GM23338 (cell line): ENCODE results near the gene COG6. TPM values are rescaled to one million over a fixed set of nuclear protein-coding genes. Genes with fewer than 3 reads are reported as not detected.

Experiments used
- ATAC-seq: fragments of 200-7000 bp; cut with Tn5 transposase; 3 replicates; pipeline ENCODE4 v1.9.1; 2020
- DNase-seq: peaks from one replicate; pipeline ENCODE4 v3.0.0-alpha.2; 2015; ENCODE audit warnings: low spot score
- H2AFZ ChIP-seq: fragments of 200-600 bp; sonication (generic); 2 replicates; pipeline ENCODE4 v1.8.0; 2016; ENCODE audit warnings: antibody characterized with exemption, mild to moderate bottlenecking, moderate library complexity
- H3F3A ChIP-seq: fragments of 200-600 bp; sonication (generic); replicated peaks from 2 replicates; pipeline ENCODE4 v1.8.0; 2017; ENCODE audit warnings: antibody characterized with exemption, mixed run types, low read depth
- H3K27ac ChIP-seq: fragments of 200-600 bp; sonication (generic); 2 replicates; pipeline ENCODE4 v1.6.1; 2016; ENCODE audit warnings: low read depth
- H3K27me3 ChIP-seq: fragments of 200-600 bp; sonication (generic); 2 replicates; pipeline ENCODE4 v1.8.0; 2016; ENCODE audit warnings: mild to moderate bottlenecking, mixed run types, moderate library complexity; ENCODE audit not compliant: insufficient read depth
- H3K36me3 ChIP-seq: fragments of 200-600 bp; sonication (generic); 2 replicates; pipeline ENCODE4 v1.8.0; 2016; ENCODE audit warnings: mild to moderate bottlenecking; ENCODE audit not compliant: insufficient read depth
- H3K4me1 ChIP-seq: fragments of 200-600 bp; sonication (generic); 2 replicates; pipeline ENCODE4 v1.8.0; 2016; ENCODE audit warnings: mild to moderate bottlenecking, moderate library complexity; ENCODE audit not compliant: insufficient read depth
- H3K4me2 ChIP-seq: fragments of 200-600 bp; sonication (generic); 2 replicates; pipeline ENCODE4 v1.7.1; 2017; ENCODE audit warnings: mixed run types
- H3K4me3 ChIP-seq: fragments of 200-600 bp; sonication (generic); 2 replicates; pipeline ENCODE4 v1.6.1; 2016; ENCODE audit warnings: mixed run types
- H3K79me2 ChIP-seq: fragments of 200-600 bp; sonication (generic); replicated peaks from 2 replicates; pipeline ENCODE4 v1.8.0; 2017; ENCODE audit warnings: mild to moderate bottlenecking; ENCODE audit not compliant: insufficient read depth
- H3K9me2 ChIP-seq: fragments of 200-600 bp; sonication (generic); 2 replicates; pipeline ENCODE4 v1.8.0; 2017; ENCODE audit not compliant: insufficient read depth
- H4K20me1 ChIP-seq: fragments of 200-600 bp; sonication (generic); replicated peaks from 2 replicates; pipeline ENCODE4 v1.8.0; 2017; ENCODE audit warnings: mild to moderate bottlenecking; ENCODE audit not compliant: insufficient read depth
- H3K27ac Mint-ChIP-seq: 2 replicates; pipeline ENCODE4 v1.8.0; 2020; ENCODE audit warnings: inconsistent platforms, mild to moderate bottlenecking, moderate library complexity, mixed read lengths
- H3K27me3 Mint-ChIP-seq: 3 replicates; pipeline ENCODE4 v1.8.0; 2022; ENCODE audit warnings: low read depth, mild to moderate bottlenecking, moderate library complexity, mixed read lengths, inconsistent platforms; ENCODE audit not compliant: insufficient read depth, poor library complexity
- H3K36me3 Mint-ChIP-seq: 3 replicates; pipeline ENCODE4 v1.8.0; 2021; ENCODE audit warnings: low read depth, mild to moderate bottlenecking, inconsistent platforms, moderate library complexity, mixed read lengths
- H3K4me1 Mint-ChIP-seq: 3 replicates; pipeline ENCODE4 v1.8.0; 2020; ENCODE audit warnings: mild to moderate bottlenecking, inconsistent platforms, mixed read lengths
- H3K4me3 Mint-ChIP-seq: 3 replicates; pipeline ENCODE4 v1.8.0; 2021; ENCODE audit warnings: moderate library complexity, mild to moderate bottlenecking, inconsistent platforms, mixed read lengths
- H3K9me3 Mint-ChIP-seq: 3 replicates; pipeline ENCODE4 v1.8.0; 2020; ENCODE audit warnings: moderate library complexity, mild to moderate bottlenecking, inconsistent platforms, mixed read lengths
- CREB1 ChIP-seq: fragments of 250-450 bp; sonication (Bioruptor Pico); IDR thresholded peaks from 2 replicates; pipeline ENCODE4 v1.5.0; 2020; ENCODE audit warnings: low read depth, mild to moderate bottlenecking, moderate library complexity
- CTCF ChIP-seq, 2 experiments: fragments of 200-600 bp in 1 of 2; sonication (generic) in 1 of 2; conservative IDR thresholded peaks; 2 replicates each; pipeline versions ENCODE4 v1.5.1 to v1.6.1; 2016 to 2017; ENCODE audit warnings: antibody characterized with exemption in 2 of 2, low read depth in 2 of 2, mild to moderate bottlenecking in 2 of 2, moderate library complexity in 1 of 2
- ETS1 ChIP-seq: IDR thresholded peaks from 2 replicates; pipeline ENCODE4 v1.6.1; 2016; ENCODE audit warnings: antibody characterized with exemption
- EZH2 ChIP-seq: fragments of 200-600 bp; sonication (generic); IDR thresholded peaks from one replicate; pipeline ENCODE4 v1.8.0; 2017; ENCODE audit warnings: antibody characterized with exemption, mild to moderate bottlenecking, low read depth; ENCODE audit not compliant: unreplicated experiment
- POLR2AphosphoS5 ChIP-seq: IDR thresholded peaks from 2 replicates; pipeline ENCODE4 v1.6.1; 2016; ENCODE audit warnings: antibody characterized with exemption, low read depth
- STAT1 ChIP-seq: IDR thresholded peaks from one replicate; pipeline ENCODE4 v1.6.1; 2016; ENCODE audit warnings: antibody characterized with exemption; ENCODE audit not compliant: unreplicated experiment
- ZNF114 ChIP-seq: fragments of 250-450 bp; sonication (Bioruptor Pico); IDR thresholded peaks from 2 replicates; pipeline ENCODE4 v1.5.0; 2020; ENCODE audit warnings: mild to moderate bottlenecking, moderate library complexity
- ZNF462 ChIP-seq: fragments of 250-450 bp; sonication (Bioruptor Pico); IDR thresholded peaks from 2 replicates; pipeline ENCODE4 v1.5.0; 2020; ENCODE audit warnings: mild to moderate bottlenecking, moderate library complexity
- polyA plus RNA-seq: library from polyadenylated mRNA; unstranded; fragments of >200 nt; fragmentation: Nextera tagmentation; extraction: Ambion mirVana; gene quantifications from 2 replicates; pipeline ENCODE4 v1.2.1, GENCODE V29; 2016
- total RNA-seq: library from RNA; depleted of rRNA; stranded (reverse); fragments of >200 nt; shearing (Covaris generic); gene quantifications from 2 replicates; pipeline ENCODE4 v1.2.3, GENCODE V29; 2014

The COG6 gene
- total and polyA plus RNA-seq, 2 experiments from 2014 or later = 10.0 to 23.6 TPM

GRCh38 chr13:39767791-39768517 is 112.5 kb downstream of the COG6 start:
- Histone ChIP-seq H3K9me2 (no peaks in the 10 kb centered on the region), H3K27ac (no peak overlapping the region), H3K4me1 (peaks cover 7% of the 10 kb centered on the region), H2AFZ (peak overlapping the region; percentile 38; the same call in 1 of the 2 replicates), H3K4me2 (0 out of 2 replicates have a peak overlapping the region, but pooled peaks have one; percentile 19), H3F3A (no peaks in the 10 kb centered on the region), H3K4me3 (no peak overlapping the region), H3K79me2 (no peaks in the 10 kb centered on the region), H3K36me3 (no peaks in the 10 kb centered on the region), H4K20me1 (no peaks in the 10 kb centered on the region), H3K27me3 (no peaks in the 10 kb centered on the region)
- ATAC-seq (peak; percentile 76), DNase-seq (peak; percentile 10)
- H3K4me3 Mint-ChIP-seq = no peak overlapping the region
- H3K27me3 Mint-ChIP-seq = peaks cover 6% of the 10 kb centered on the region
- TF ChIP-seq POLR2AphosphoS5 (no peak), EZH2 (no peak)
- H3K4me1 Mint-ChIP-seq = peaks cover 21% of the 10 kb centered on the region
- no peaks in the 10 kb centered on the region for H3K36me3 Mint-ChIP-seq
- H3K27ac Mint-ChIP-seq = no peak overlapping the region
- H3K9me3 Mint-ChIP-seq = no peaks in the 10 kb centered on the region; the same call in 2 of the 3 replicates

GRCh38 chr13:39768962-39769361 is 113.5 kb downstream of the COG6 start:
- H3F3A ChIP-seq = no peaks in the 10 kb centered on the region
- no peaks in the 10 kb centered on the region for H4K20me1 ChIP-seq
- ATAC-seq (no peak), DNase-seq (no peak)
- H3K9me3 Mint-ChIP-seq = no peaks in the 10 kb centered on the region; the same call in 2 of the 3 replicates
- no peaks in the 10 kb centered on the region for H3K9me2 ChIP-seq
- H3K27ac Mint-ChIP-seq = no peak overlapping the region
- H3K4me3 ChIP-seq = no peak overlapping the region
- H3K4me1 Mint-ChIP-seq = peaks cover 21% of the 10 kb centered on the region
- H3K27me3 ChIP-seq = no peaks in the 10 kb centered on the region
- H3K27me3 Mint-ChIP-seq = peaks cover 6% of the 10 kb centered on the region
- no peak overlapping the region for H2AFZ ChIP-seq
- H3K4me3 Mint-ChIP-seq = no peak overlapping the region
- no peak overlapping the region for H3K27ac ChIP-seq
- H3K4me1 ChIP-seq = peaks cover 7% of the 10 kb centered on the region
- TF ChIP-seq CREB1 (CRISPR knock-in tag) = no peak
- no peak for TF ChIP-seq CTCF (conservative IDR thresholded peaks at IDR 0.05; ENCODE audit: low read depth in 2 of 2)
- no peak for TF ChIP-seq EZH2
- no peak for TF ChIP-seq ZNF114
- TF ChIP-seq ZNF462 = no peak
- no peak for TF ChIP-seq STAT1
- no peak for TF ChIP-seq POLR2AphosphoS5
- TF ChIP-seq ETS1 = no peak
- no peaks in the 10 kb centered on the region for H3K79me2 ChIP-seq
- H3K4me2 ChIP-seq = no peak overlapping the region
- no peaks in the 10 kb centered on the region for H3K36me3 ChIP-seq
- H3K36me3 Mint-ChIP-seq = no peaks in the 10 kb centered on the region
